Testis (tissue), 3 donors: ENCODE results near the gene RAB8A. TPM values are rescaled to one million over a fixed set of nuclear protein-coding genes. Genes with fewer than 3 reads are reported as not detected.

Source experiments
- DNase-seq: peaks from one replicate; pipeline ENCODE4 v3.0.0-alpha.2; 2019
- H3K27ac ChIP-seq, 2 donors: fragments of 200-600 bp; sonication (generic); one replicate each; pipeline ENCODE4 v1.5.1; 2019
- H3K27me3 ChIP-seq: fragments of 200-600 bp; sonication (generic); one replicate; pipeline ENCODE4 v1.5.1; 2019
- H3K36me3 ChIP-seq: fragments of 200-600 bp; sonication (generic); one replicate; pipeline ENCODE4 v1.5.1; 2017; ENCODE audit warnings: low read depth; ENCODE audit errors: missing control alignments
- H3K4me1 ChIP-seq: fragments of 200-600 bp; sonication (generic); one replicate; pipeline ENCODE4 v1.5.1; 2019
- H3K4me3 ChIP-seq, 2 donors: fragments of 200-600 bp; sonication (generic); one replicate each; pipeline ENCODE4 v1.5.1; 2017 to 2019
- H3K9me3 ChIP-seq: fragments of 200-600 bp; sonication (generic); one replicate; pipeline ENCODE4 v1.5.1; 2017
- CTCF ChIP-seq, 3 experiments: fragments of 450-650 bp in 2 of 3; fragments of 200-600 bp in 1 of 3; sonication (generic) in 1 of 3; IDR thresholded peaks; one replicate each; pipeline ENCODE4 v1.5.1; 2016 to 2019; ENCODE audit warnings: antibody characterized with exemption in 3 of 3, mild to moderate bottlenecking in 2 of 3, moderate library complexity in 1 of 3
- POLR2A ChIP-seq: fragments of 450-650 bp; IDR thresholded peaks from one replicate; pipeline ENCODE4 v1.6.1; 2017; ENCODE audit warnings: antibody characterized with exemption, mild to moderate bottlenecking, moderate library complexity
- WGBS, 2 donors: methylation state at CpG; one replicate each; pipeline ENCODE4 v1.1.5; 2018; 5-methylcytosine and 5-hydroxymethylcytosine counted together
- intact Hi-C: fragments of 100-400 bp; cut with DNase I; formaldehyde crosslinking; loops from one replicate; pipeline ENCODE4 v1.15.1; 2023; ENCODE audit warnings: low total_unique reads
- polyA plus RNA-seq: library from polyadenylated mRNA; stranded (reverse); fragments of 350-450 nt; fragmentation: Illumina TruSeq; extraction: RNeasy Lipid Tissue Mini Kit (QIAGEN cat#74804); gene quantifications from one replicate; pipeline ENCODE4 v1.2.3, GENCODE V29; 2014; ENCODE audit warnings: low read depth, low replicate concordance; ENCODE audit not compliant: insufficient read depth
- total RNA-seq, 2 donors: library from RNA; depleted of rRNA; stranded (reverse); fragments of >200 nt; gene quantifications; one replicate each; pipeline ENCODE4 v1.2.3, GENCODE V29; 2016

The RAB8A gene
- total and polyA plus RNA-seq, 3 donors from 2014 or later, result 45.9 to 69.0 (median 63.3) TPM

- TF ChIP-seq POLR2A (no peak), CTCF (IDR thresholded peaks at IDR 0.05) (no peak)
- DNase-seq, result no peak
- intact Hi-C loops, result no loop called here
- Histone ChIP-seq H3K27me3 (no peaks in the 10 kb centered on the region), H3K4me3 (no peak overlapping the region), H3K4me1 (no peaks in the 10 kb centered on the region), H3K27ac (no peak overlapping the region), H3K9me3 (no peaks in the 10 kb centered on the region), H3K36me3 (no peaks in the 10 kb centered on the region)
- 86 to 96% methylated on average over 5 to 6 of the region's 6 CpGs for WGBS, 2 donors
Observed at GRCh38 chr19:16156904-16157303, 45.2 kb downstream of the RAB8A start.

- Histone ChIP-seq H3K4me1 (no peaks in the 10 kb centered on the region), H3K4me3 (no peak overlapping the region), H3K27me3 (no peaks in the 10 kb centered on the region), H3K9me3 (no peaks in the 10 kb centered on the region), H3K27ac (no peak overlapping the region), H3K36me3 (no peaks in the 10 kb centered on the region)
- intact Hi-C loops, result no loop called here
- TF ChIP-seq CTCF (IDR thresholded peaks at IDR 0.05) (no peak), POLR2A (no peak)
- 85 to 88% methylated on average over 9 to 10 of the region's 10 CpGs for WGBS, 2 donors
- no peak for DNase-seq
Observed at GRCh38 chr19:16157601-16158000, 45.9 kb downstream of the RAB8A start.

GRCh38 chr19:16159655-16160054 lies 48.0 kb downstream of the RAB8A start:
- Histone ChIP-seq H3K4me3 (no peak overlapping the region), H3K4me1 (no peaks in the 10 kb centered on the region), H3K27me3 (no peaks in the 10 kb centered on the region), H3K27ac (no peak overlapping the region), H3K36me3 (no peaks in the 10 kb centered on the region), H3K9me3 (no peaks in the 10 kb centered on the region)
- TF ChIP-seq POLR2A, result no peak
- TF ChIP-seq CTCF (IDR thresholded peaks at IDR 0.05), result no peak
- DNase-seq, result no peak
- 91 to 92% methylated on average over 5 of the region's 5 CpGs for WGBS, 2 donors
- intact Hi-C loops, result no loop called here

GRCh38 chr19:16160445-16160942 lies 48.8 kb downstream of the RAB8A start:
- Histone ChIP-seq H3K36me3 (no peaks in the 10 kb centered on the region), H3K4me1 (no peaks in the 10 kb centered on the region), H3K9me3 (no peaks in the 10 kb centered on the region), H3K27ac (no peak overlapping the region), H3K4me3 (no peak overlapping the region), H3K27me3 (no peaks in the 10 kb centered on the region)
- no peak for DNase-seq
- intact Hi-C loops, result no loop called here
- TF ChIP-seq POLR2A (no peak), CTCF (IDR thresholded peaks at IDR 0.05) (no peak)
- 68 to 78% methylated on average over 5 to 6 of the region's 6 CpGs for WGBS, 2 donors

- TF ChIP-seq CTCF (IDR thresholded peaks at IDR 0.05) (no peak), POLR2A (no peak)
- H3K4me3 ChIP-seq, result no peak overlapping the region
- H3K27me3 ChIP-seq, result no peaks in the 10 kb centered on the region
- H3K36me3 ChIP-seq, result no peaks in the 10 kb centered on the region
- no peaks in the 10 kb centered on the region for H3K9me3 ChIP-seq
- intact Hi-C loops, result no loop called here
- WGBS, 2 donors, result 64 to 68% methylated on average over 11 to 14 of the region's 14 CpGs
- no peak overlapping the region for H3K27ac ChIP-seq
- DNase-seq, result no peak
- H3K4me1 ChIP-seq, result no peaks in the 10 kb centered on the region
Observed at GRCh38 chr19:16160943-16161560, 49.4 kb downstream of the RAB8A start.
